GM18867 (cell line): Measurements from ENCODE around the gene ARHGAP26.

ENCODE experiments used
- ATAC-seq: cut with Tn5 transposase; IDR thresholded peaks from one replicate; pipeline ENCODE4 v1.9.1; 2021; ENCODE audit warnings: mild to moderate bottlenecking, moderate library complexity; ENCODE audit not compliant: unreplicated experiment

ARHGAP26 gene

DNA sequence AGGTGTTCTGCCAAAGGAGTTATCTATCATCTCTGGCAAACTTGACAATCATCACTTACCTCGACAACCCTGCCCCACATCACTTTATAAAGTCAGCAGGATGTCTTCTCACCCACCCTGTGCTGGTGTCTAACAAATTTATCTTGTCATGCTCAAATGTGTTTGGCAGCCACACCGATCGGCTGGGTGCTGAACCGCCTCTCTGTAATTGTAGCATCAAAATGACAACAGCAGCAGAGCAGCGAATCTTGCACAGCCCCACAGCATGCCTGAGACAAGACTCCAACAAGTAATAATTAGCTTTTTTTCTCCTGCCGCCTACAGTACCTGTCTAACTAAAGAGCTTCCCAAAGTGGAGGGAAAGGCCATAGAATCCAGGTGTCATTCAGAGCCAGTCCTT, 457.1 kb downstream of the ARHGAP26 start:
- ATAC-seq: no peak

DNA sequence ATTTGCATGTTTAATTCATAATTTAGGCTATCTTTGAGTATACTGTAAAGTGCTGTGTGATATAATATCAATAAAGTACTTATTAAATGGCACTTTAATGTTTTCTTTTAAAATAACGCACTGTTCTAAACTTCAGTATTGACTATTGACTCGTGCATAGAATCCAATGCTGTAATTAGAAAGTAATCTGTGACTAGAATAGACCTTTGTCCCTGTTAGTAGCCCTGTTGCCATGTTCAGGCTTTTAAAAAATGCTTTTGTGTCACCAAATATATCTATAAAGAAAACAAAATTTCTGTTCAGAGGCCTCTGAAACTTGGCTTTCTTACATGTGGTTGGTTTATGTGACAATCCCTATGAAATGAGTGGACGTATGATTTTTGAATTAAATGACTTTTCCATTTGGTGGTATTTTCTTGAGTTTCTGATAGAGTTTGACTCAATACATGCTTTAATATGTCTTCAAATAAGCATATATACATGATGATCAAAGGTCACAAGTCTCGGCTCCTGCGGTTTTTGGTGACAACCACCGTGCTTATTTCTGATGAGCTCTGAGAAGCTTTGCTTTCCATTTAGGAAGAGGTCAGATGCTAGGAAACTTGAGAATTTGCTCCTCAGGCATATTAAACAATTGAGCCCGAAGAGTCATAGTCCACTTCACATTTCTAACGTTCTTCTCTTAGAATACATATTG, 458.6 kb downstream of the ARHGAP26 start:
- no peak for ATAC-seq

DNA sequence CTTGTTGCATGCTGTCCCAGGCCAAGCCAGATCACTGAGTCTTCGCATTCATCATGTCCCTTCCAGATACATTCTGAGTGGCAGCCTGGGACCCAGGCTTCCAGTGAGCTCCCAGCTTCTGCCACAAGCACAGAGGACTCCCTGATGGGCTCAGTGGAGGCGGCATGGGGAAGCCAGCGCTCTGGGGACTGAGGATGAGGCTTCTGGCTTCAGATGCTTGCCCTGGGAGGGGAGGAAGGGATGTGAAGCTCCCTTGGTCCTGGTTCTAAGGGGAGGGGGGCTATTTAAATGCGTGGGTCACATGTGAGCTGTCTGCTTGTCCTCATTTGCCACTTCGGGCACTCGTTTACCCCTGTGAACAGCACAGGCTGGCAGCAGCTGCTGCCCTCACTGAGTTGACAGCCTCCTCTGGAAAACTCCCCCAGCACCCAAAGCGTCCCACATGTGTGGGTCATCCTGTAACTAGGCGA, 459.3 kb downstream of the ARHGAP26 start:
- peak; percentile 40 for ATAC-seq

DNA sequence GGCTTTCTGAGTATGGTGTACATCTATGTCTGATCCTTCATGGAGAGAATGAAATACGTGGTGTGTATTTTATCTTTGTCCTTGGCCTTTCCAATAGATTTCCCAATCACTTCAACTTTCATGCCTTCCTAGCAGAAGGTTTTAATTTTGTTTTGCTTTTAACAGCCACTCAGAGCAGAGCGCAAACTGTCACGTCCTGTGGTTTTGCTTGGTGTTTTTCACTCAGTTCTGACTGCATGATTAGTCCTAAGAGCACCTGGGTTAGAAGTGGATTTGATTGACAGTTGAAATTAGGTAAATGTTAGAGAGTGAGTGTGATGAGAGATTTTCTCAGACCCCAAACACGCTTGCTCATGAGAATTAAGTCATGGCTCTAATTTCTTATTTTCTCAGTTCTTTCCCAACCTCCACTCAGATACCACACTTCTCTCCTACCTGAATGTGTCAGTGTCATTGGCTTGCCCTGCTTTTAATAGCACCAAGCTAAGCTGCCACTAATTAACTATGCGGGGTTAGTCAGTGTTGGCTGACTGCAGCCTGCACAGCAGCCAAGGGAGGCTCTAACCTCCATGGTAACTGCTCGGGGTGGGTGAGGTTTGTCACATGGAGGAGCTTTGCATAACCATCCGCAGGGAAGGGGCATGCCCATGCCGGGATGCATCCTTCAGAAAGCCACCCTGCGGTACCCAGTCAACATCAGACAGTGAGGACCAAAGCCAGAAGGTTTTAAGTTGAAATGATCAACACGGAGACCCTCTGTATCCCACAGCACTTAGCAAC, 459.9 kb downstream of the ARHGAP26 start:
- peak; percentile 93 for ATAC-seq

DNA sequence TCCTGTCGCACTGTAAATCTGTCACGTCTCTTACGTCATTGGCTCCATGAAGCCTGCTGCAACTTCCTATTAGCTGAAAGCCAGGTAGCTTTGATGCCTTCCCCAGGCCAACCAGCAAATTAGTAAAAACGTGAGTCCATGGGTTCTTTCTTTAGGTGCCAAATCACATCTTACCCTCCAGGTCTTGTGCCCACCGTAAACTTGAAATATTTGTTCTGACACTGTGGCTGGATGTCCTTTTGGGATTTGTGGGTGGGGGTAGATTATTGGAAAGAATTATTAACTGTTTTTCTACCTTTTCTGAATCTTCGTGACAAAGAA, 460.5 kb downstream of the ARHGAP26 start:
- no peak for ATAC-seq

DNA sequence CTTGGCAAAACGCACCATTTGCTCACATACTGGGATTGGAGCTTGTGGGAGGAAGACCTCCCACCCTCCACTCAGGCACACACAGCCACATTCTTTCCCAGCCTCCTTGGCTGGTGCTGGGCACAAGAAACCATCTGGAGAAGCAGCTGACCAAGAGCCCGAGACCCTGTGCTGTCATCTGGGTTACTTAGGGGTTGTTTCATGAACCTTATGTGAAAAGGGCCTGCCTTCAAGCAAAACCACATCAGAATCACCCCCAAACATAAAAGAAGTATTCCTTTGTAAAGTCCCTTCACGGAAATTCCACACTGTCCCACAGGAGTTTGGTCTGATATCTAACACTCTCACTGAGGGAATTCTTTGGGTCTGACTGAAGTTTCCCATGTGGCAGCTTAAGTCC, 461.2 kb downstream of the ARHGAP26 start:
- no peak for ATAC-seq

DNA sequence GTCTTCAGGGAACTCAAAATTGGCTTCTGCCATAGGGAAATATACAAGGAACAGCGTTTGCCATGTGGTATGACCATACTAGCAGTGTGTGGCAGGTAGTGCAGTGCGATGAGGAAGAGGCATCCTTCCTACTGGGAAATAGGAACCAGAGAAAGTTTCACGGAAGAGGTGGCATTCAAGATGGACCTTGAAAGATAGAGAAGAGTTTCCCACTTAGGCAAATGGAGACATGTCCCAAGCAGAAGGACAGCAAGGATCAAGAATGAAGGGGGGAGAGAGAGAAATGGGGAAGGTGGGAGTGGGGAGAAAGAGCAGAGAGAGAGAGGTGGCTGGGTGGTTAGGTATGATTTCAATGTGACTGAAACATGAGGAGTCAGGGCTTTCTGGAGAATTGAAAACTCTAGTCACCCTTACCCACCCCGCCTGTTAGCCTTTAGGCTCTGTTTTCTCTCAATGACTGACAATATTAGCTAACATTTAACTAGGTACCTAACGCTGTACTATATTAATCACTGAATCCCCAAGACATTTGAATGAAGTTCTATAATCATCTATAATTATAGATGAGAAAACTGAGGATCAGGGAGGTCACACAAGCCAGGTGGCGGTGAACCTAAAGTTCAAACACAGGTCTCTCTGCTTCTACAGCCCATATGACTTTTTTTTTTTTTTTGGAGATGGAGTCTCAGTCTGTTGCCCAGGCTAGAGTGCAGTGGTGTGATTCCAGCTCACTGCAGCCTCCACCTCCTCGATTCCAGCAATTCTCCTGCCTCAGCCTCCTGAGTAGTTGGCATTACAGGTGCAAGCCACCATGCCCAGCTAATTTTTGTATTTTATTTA, 462.0 kb downstream of the ARHGAP26 start:
- ATAC-seq: no peak

DNA sequence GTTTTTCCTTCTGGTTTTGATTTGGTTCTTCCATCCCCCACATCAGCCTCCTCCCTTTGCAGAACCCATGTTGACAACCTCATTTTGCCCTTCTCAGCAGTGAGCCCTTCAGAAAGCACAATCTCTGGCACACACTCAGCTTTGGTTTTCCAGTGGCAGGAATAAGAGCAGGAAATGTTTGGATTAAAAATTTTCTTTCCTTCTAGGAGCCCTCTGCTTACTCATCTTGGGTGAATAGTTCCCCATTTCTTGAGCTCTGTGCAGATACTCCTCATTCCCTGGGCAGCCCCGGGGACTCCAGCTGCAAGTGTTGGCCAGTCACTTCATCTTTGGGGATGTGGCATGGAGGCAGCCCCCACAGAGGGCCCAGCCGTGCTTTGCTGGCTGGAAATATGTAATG, 462.9 kb downstream of the ARHGAP26 start:
- no peak for ATAC-seq

DNA sequence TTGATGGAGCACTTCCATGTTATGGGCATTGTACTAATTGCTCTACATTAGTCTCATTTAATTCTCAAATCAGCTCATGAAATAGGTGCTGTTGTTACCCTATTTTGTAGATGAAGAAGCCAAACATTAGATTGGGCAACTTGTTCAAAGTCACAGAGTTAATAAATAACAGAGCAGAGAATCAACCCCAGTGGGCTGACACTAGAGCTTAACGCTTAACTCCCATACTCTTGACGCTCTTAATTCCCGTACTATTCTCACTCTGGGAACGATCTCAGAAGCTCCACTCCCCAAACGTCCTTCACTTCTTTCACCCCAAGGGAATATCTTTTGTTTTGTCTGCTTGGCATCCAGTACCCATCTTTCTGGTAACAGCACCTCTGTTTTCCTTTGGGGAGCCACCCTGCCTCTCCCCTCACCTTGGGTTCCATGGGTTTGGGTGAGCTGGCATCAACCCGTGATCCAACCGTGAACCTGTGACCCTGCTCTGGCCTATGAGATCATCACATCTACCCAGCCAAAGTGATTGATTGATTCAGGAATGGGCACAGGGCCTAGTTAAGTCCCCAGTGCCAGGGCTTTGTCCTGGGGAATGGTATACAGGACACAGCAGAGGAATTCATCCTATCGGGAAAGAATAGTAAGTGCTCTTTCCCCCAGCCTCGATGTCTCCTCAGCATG, 464.1 kb downstream of the ARHGAP26 start:
- ATAC-seq: no peak

DNA sequence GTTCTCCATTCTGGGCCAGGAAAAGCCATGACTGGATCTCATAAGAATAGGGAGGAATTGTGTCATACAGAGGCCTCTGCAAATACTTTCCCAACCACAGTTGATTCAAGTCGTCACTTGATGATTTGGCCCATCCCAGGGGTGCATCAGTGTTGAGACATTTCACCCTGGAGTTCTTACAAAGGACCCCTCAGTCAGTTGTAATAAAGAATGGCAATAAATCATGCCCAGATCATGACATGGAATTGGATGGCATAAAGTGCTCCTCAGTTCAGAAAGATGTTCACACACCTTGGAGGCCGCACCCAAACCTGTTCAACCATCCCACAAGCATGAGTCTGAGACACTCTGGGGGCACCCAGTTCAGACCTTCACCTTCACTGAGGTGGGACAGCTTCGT, 465.2 kb downstream of the ARHGAP26 start:
- no peak for ATAC-seq

DNA sequence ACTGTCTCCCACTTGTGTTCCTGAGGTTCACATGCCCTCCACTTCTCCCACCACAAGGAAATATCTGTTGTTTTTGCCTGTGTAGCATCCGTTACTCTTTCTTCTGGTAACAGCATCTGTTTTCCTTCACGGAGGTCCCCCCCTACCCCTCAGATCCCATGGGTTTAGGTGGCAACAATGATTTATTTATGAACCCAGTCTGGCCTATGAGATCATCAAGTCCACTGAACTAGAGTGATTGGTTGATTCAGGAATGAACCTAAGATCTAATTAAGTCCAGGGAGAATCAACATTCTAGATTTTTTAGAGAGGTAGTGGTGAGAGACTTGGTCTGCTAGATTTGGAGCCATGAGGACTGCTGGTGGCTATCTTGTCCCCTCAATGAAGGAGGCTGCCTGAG, 466.5 kb downstream of the ARHGAP26 start:
- ATAC-seq: no peak

DNA sequence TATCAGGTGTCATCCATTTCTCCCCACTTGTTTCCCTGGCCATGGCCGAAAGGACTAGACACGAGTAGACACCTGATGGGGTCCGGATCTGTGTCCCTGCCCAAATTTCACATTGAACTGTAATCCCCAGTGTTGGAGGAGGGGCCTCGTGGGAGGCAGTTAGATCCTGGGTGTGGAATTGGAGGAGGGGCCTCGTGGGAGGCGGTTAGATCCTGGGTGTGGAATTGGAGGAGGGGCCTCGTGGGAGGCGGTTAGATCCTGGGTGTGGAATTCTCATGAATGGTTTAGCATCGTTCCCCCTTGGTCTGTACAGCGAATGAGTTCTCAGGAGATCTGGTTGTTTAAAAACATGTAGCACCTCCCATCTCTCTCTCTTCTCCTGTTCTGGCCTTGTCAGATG, 467.5 kb downstream of the ARHGAP26 start:
- no peak for ATAC-seq

DNA sequence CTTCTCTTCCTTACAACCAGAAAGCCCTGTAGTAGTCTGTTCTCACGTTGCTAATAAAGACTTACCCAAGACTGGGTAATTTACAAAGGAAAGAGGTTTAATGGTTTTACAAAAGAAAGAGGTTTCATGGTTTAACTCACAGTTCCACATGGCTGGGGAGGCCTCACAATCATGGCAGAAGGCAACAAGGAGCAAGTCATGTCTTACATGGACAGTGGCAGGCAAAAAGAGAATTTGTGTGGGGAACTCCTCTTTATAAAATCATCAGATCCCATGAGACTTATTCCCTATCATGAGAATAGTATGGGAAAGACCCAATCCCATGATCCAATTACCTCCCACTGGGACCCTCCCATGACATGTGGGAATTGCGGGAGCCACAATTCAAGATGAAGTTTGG, 468.4 kb downstream of the ARHGAP26 start:
- ATAC-seq: no peak

DNA sequence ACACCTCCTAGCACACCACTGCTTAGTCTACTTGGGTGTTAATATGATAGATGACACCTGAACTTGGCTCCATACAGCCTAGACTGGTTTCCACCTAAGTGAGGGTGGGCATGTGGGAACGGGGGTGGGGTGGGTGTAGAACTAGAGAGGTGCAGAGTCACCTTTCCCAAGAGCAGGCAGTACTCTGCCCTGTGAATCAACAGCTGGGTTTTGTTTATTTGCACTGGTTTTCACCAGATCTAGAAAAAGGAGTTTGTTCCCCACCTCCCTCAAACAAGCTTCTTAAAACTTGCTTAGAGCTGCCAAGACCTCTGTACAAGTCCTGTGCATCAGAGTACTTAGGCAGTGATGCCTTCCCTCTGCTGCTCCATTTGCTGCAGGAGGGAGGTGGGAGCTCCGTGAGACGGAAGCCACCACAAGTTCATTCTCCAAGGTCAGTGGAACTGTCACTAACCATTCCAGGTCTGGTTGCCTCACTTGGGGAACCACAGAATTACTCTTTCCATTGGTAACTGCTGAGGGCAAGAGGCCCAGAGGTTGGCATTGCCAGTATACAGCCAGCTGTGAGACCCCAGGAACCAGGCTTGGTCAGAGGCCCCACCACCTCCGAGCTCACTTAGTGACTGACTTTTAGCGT, 469.8 kb downstream of the ARHGAP26 start:
- ATAC-seq: no peak

DNA sequence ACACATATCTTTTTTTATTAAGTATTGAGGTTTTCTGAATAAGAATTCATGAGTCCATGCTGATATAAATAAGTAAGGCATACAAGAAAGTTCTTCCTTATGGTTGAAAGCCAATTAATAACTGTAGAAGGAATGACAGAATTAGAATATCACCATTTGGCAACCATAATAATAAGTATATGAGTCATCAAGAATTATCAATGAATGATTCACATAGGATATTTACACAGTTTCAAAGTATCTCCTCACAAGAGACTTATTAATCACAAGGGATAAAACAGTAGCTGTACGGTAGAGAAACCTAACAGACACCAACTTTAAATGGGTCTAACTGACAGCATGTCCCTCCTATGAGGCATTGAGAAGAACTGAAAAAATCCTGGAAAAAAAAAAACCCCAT, 471.7 kb downstream of the ARHGAP26 start:
- no peak for ATAC-seq

DNA sequence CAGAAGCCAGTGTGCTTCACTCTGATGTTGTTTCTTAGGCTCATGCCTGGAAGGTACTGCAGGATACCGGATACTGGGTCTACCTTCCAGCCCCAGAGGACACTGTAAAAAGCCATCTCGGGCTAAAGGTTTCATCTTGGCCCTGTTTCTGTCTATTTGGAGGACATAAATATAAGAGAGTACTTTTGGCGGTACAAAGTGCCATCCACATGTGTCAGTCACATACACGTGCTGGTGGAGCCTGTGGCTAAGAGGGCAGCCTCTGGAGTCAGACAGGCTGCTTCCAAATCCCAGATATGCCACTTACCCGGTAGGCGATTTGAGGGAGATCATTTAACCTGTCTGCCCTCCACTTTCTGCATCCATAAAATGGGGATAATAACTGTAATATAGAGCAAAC, 472.9 kb downstream of the ARHGAP26 start:
- ATAC-seq: no peak

DNA sequence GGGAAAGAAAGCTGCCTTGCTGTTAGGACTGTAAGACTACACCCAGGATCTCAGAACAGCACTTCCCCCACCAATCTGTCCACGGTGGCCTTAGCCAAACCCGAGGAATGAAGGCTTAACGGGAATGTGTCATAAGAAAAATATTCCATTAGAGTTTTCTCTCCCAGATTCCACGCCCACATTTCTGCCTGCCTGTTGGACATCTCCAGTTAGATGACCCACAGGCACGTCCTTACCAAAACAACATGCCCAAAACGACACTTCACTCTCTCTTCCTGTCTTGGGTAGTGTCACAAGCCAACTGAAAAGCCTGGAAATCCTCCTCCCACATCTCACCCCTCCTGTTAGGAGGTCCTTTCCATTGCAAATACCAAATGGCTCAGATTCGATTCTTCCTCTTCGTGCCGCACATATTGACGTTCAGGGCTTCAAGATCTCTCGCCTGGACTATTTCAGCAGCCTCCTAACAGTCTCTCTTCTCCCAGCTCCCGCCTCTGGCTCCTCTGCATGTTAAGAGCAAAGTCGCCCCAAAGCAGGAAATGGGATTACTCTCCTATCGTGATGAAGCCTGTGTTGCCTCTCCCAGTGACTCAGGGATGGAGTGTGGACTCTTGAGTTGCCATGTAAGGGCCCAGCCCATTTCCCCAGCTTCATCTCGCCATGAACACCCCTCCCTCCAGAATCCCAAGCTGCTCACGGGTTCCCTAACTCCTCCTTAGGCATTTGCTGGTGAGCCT, 474.0 kb downstream of the ARHGAP26 start:
- ATAC-seq: no peak

DNA sequence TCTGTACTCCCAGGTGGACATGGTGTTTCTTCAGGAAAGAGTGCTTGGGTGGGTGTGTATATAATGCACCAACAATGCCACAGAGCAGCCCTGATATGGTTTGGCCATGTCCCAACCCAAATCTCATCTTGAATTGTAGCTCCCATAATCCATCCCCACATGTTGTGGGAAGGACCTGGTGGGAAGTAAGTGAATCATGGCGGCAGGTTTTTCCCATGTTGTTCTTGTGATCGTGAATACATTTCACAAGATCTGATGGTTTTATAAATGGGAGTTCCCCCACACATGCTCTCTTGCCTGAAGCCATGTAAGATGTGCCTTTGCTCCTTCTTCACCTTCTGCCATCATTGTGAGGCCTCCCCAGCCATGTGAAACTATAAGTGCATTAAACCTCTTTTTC, 474.8 kb downstream of the ARHGAP26 start:
- ATAC-seq: no peak

DNA sequence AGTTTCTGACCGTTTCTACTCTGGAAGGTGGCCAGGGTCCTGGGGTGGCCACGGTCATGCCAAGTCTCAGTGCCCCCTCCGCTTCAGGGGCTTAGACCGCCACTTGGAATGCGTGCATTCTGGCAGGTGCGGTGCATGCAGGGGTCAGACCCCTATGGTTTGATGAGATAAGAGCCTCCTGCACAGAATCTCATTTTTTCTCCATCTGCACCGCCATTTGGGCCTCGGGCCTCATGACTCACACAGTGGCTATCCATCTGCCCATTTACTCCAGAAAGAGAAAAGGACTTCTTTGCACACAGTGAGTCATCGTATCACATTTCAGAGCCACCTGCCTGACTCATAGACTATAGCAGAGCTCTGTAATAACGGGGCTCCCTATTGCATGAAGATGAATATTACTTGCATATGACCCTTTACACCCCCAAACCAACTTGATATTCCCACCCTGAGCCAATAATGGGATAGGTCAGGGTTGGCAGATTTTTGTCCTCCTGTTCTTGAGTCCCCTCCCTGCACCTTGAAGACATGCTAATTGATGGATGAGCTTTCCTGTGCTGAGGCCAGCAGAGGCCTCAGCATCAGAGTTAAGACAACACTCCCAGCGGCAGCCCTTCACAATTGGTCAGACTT, 475.9 kb downstream of the ARHGAP26 start:
- no peak for ATAC-seq
